ENCODE data around the gene PAFAH1B2. TPM values are rescaled to one million over a fixed set of nuclear protein-coding genes. Genes with fewer than 3 reads are reported as not detected.
A peak's percentile ranks its signal among the peaks of the same experiment; 100 is the strongest.
"Not testable (repeated sequence)": the region's sequence is repeated elsewhere in the genome, so short reads cannot be mapped to it uniquely, and the experiment has no call there.

Gene PAFAH1B2
- total RNA-seq, 2 experiments from 2014 or later = 54.5 to 66.4 TPM

GRCh38 chr11:117137223-117138086, 6.6 kb upstream of the PAFAH1B2 start:
- H3K27ac Mint-ChIP-seq; ATAC-seq; DNase-seq; H3K4me3 Mint-ChIP-seq; H3K4me1 Mint-ChIP-seq; H3K36me3 Mint-ChIP-seq; H3K9me3 Mint-ChIP-seq (ENCODE audit: low read depth): not testable (repeated sequence)
- H3K27me3 Mint-ChIP-seq = peaks cover 27% of the 10 kb centered on the region
- CTCF ChIA-PET = interaction anchor here (1.3 to 2.1 kb wide), 3 partner anchors 10 to 346 kb away, joined by 3 to 5 read pairs (median 5); partner anchors contain the start of gene APOA5

- CTCF ChIA-PET = interaction anchor here (0.5 to 3.0 kb wide), 10 partner anchors 15 to 370 kb away, joined by 3 to 29 read pairs (median 4); partner anchors contain the start of genes APOA5, PCSK7, RNF214 and SIDT2
- no peak for ATAC-seq
- Mint-ChIP-seq H3K36me3 (peaks cover 30% of the 10 kb centered on the region), H3K27me3 (peaks cover 24% of the 10 kb centered on the region), H3K9me3 (ENCODE audit: low read depth) (no peaks in the 10 kb centered on the region), H3K4me1 (peaks cover 38% of the 10 kb centered on the region), H3K27ac (peak overlapping the region; percentile 88), H3K4me3 (peak overlapping the region; percentile 100)
- DNase-seq = peak; percentile 46
These were observed 697 bp upstream of the PAFAH1B2 start for GRCh38 chr11:117143390-117143789.

GRCh38 chr11:117144477-117145392, 648 bp downstream of the PAFAH1B2 start:
- peak; percentile 57 for DNase-seq
- Mint-ChIP-seq H3K36me3 (peaks cover 31% of the 10 kb centered on the region), H3K9me3 (ENCODE audit: low read depth) (no peaks in the 10 kb centered on the region), H3K27me3 (peaks cover 22% of the 10 kb centered on the region), H3K4me1 (peaks cover 41% of the 10 kb centered on the region), H3K4me3 (peak overlapping the region; percentile 100), H3K27ac (peak overlapping the region; percentile 86)
- ATAC-seq = peak; percentile 67
- CTCF ChIA-PET = interaction anchor here (0.7 to 3.0 kb wide), 16 partner anchors 12 to 353 kb away, joined by 3 to 29 read pairs (median 4); partner anchors contain the start of genes APOA5, PCSK7, RNF214 and SIDT2

DNA sequence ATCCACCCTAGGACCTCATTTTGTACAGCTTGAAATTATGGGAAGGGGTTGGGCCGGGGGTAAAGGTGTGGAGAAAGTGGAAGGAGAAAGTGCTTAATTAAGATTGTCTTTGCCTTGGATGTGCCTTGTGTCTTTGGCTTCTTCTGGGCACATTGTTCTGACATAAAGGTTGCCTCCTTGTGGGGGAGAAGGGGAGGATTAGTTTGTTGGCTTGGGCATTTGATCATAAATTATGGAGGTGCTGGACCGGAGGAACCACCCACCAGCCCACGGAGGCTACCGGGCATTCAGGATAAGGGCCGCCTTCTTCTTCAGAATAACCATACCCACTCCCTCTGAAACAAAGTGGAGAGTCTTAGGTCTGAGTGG, 1.3 kb downstream of the PAFAH1B2 start:
- CTCF ChIA-PET = interaction anchor here (0.7 to 3.0 kb wide), 14 partner anchors 11 to 354 kb away, joined by 3 to 29 read pairs (median 3); partner anchors contain the start of genes APOA5, PCSK7, RNF214 and SIDT2
- peaks cover 44% of the 10 kb centered on the region for H3K4me1 Mint-ChIP-seq
- ATAC-seq (no peak), DNase-seq (no peak)
- peaks cover 35% of the 10 kb centered on the region for H3K36me3 Mint-ChIP-seq
- H3K9me3 Mint-ChIP-seq (ENCODE audit: low read depth) = no peaks in the 10 kb centered on the region
- peak overlapping the region; percentile 100 for H3K4me3 Mint-ChIP-seq
- peak overlapping the region; percentile 86 for H3K27ac Mint-ChIP-seq
- peaks cover 15% of the 10 kb centered on the region for H3K27me3 Mint-ChIP-seq

GRCh38 chr11:117146521-117146920, 2.4 kb downstream of the PAFAH1B2 start:
- CTCF ChIA-PET = interaction anchor here (0.8 to 2.4 kb wide), 5 partner anchors 13 to 311 kb away, joined by 3 to 14 read pairs (median 3); no protein-coding TSS in a partner anchor
- Mint-ChIP-seq H3K4me3 (peak overlapping the region; percentile 100), H3K4me1 (peaks cover 47% of the 10 kb centered on the region), H3K27me3 (peaks cover 4% of the 10 kb centered on the region), H3K27ac (no peak overlapping the region), H3K36me3 (peaks cover 40% of the 10 kb centered on the region), H3K9me3 (ENCODE audit: low read depth) (no peaks in the 10 kb centered on the region)
- no peak for ATAC-seq
- no peak for DNase-seq

DNA sequence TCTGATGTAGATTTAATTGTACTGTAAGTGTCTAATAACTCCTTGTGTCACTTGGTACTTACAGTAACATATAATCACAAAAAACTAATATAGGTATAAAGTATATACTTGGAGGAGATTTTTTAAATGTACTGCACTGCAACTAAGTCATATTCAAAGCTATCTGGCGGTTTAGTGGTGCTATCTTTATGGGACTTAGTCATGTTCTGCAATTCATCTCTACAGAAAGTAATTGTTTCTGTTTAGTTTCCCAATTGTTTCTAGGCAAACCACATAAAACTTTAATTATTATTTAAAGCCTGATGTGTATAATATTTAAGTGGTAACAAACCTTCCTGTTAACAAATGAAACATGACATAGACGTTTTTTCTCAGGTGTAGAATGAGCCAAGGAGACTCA, 8.0 kb downstream of the PAFAH1B2 start:
- Mint-ChIP-seq H3K9me3 (ENCODE audit: low read depth) (no peaks in the 10 kb centered on the region), H3K27me3 (no peaks in the 10 kb centered on the region), H3K27ac (no peak overlapping the region), H3K4me1 (peaks cover 25% of the 10 kb centered on the region), H3K4me3 (no peak overlapping the region), H3K36me3 (peaks cover 41% of the 10 kb centered on the region)
- DNase-seq (no peak), ATAC-seq (no peak)
- CTCF ChIA-PET = no interaction called here

GRCh38 chr11:117154468-117154867, 10.4 kb downstream of the PAFAH1B2 start:
- no peaks in the 10 kb centered on the region for H3K9me3 Mint-ChIP-seq (ENCODE audit: low read depth)
- peaks cover 21% of the 10 kb centered on the region for H3K4me1 Mint-ChIP-seq
- DNase-seq = no peak
- ATAC-seq = no peak
- peaks cover 40% of the 10 kb centered on the region for H3K36me3 Mint-ChIP-seq
- H3K4me3 Mint-ChIP-seq = no peak overlapping the region
- H3K27me3 Mint-ChIP-seq = no peaks in the 10 kb centered on the region
- H3K27ac Mint-ChIP-seq = no peak overlapping the region
- CTCF ChIA-PET = interaction anchor here (0.6 kb wide), 1 partner anchor 15 kb away, joined by 3 read pairs; no protein-coding TSS in a partner anchor

DNA sequence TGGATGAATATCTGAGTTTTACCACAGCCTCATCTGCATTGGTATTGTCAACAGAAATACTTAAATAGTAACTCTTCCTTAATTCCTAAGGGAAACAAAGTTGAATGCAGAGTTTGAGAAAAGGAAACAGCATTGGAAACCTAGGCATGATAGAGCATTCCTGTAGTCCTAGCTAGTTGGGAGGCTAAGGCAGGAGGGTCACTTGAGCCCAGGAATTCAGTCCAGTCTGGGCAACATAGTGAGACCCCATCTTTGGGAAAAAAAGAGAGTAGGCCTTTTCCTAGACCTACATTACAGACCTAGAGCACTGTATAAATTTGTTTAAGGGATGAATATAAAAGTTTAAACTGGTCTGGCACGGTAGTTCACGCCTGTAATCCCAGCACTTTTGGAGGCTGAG, 13.4 kb downstream of the PAFAH1B2 start:
- H3K4me3 Mint-ChIP-seq = no peak overlapping the region
- ATAC-seq (no peak), DNase-seq (no peak)
- no peaks in the 10 kb centered on the region for H3K9me3 Mint-ChIP-seq (ENCODE audit: low read depth)
- CTCF ChIA-PET = interaction anchor here (1.0 to 2.2 kb wide), 2 partner anchors 13 to 68 kb away, joined by 3 to 9 read pairs; no protein-coding TSS in a partner anchor
- no peak overlapping the region for H3K27ac Mint-ChIP-seq
- peaks cover 16% of the 10 kb centered on the region for H3K4me1 Mint-ChIP-seq
- peaks cover 42% of the 10 kb centered on the region for H3K36me3 Mint-ChIP-seq
- H3K27me3 Mint-ChIP-seq = no peaks in the 10 kb centered on the region

GRCh38 chr11:117159892-117160291, 15.8 kb downstream of the PAFAH1B2 start:
- no peak overlapping the region for H3K27ac Mint-ChIP-seq
- no peaks in the 10 kb centered on the region for H3K9me3 Mint-ChIP-seq (ENCODE audit: low read depth)
- H3K27me3 Mint-ChIP-seq = no peaks in the 10 kb centered on the region
- H3K4me3 Mint-ChIP-seq = no peak overlapping the region
- peaks cover 46% of the 10 kb centered on the region for H3K36me3 Mint-ChIP-seq
- ATAC-seq = no peak
- H3K4me1 Mint-ChIP-seq = peaks cover 12% of the 10 kb centered on the region
- CTCF ChIA-PET = interaction anchor here (1.5 kb wide), 2 partner anchors 15 to 16 kb away, joined by 3 read pairs; partner anchors contain the start of gene PAFAH1B2
- no peak for DNase-seq

GRCh38 chr11:117160826-117161225, 16.7 kb downstream of the PAFAH1B2 start:
- Mint-ChIP-seq H3K4me1 (peaks cover 15% of the 10 kb centered on the region), H3K4me3 (no peak overlapping the region), H3K27me3 (no peaks in the 10 kb centered on the region), H3K9me3 (ENCODE audit: low read depth) (no peaks in the 10 kb centered on the region), H3K36me3 (peaks cover 48% of the 10 kb centered on the region), H3K27ac (peak overlapping the region; percentile 67)
- DNase-seq = no peak
- CTCF ChIA-PET = interaction anchor here (1.1 to 1.5 kb wide), 4 partner anchors 9 to 20 kb away, joined by 3 to 7 read pairs (median 4); partner anchors contain the start of gene PAFAH1B2
- no peak for ATAC-seq

DNA sequence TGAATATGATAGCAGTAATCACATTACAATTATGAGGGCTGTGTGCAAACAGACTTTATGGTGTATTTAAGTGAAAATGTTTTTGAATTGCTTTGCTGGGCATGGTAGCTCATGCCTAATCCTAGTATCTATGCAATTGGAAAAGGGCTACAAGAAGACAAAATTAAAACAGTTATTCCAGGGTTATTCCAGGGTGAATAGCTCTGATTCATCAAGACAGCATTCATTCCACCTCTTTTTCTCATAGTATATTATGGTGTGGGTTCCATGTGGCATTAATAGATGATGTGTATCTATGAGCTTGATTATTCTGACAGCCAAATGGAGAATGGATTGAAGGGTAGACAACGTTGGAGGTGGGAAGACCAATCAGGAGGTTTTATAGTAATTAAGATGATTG, 22.4 kb downstream of the PAFAH1B2 start:
- CTCF ChIA-PET = interaction anchor here (1.1 to 1.7 kb wide), 3 partner anchors 12 to 61 kb away, joined by 3 to 6 read pairs (median 5); partner anchors contain the start of gene SIDT2
- Mint-ChIP-seq H3K27ac (no peak overlapping the region), H3K4me3 (no peak overlapping the region), H3K36me3 (peaks cover 50% of the 10 kb centered on the region), H3K4me1 (peaks cover 2% of the 10 kb centered on the region), H3K27me3 (no peaks in the 10 kb centered on the region), H3K9me3 (ENCODE audit: low read depth) (no peaks in the 10 kb centered on the region)
- no peak for ATAC-seq
- DNase-seq = no peak

DNA sequence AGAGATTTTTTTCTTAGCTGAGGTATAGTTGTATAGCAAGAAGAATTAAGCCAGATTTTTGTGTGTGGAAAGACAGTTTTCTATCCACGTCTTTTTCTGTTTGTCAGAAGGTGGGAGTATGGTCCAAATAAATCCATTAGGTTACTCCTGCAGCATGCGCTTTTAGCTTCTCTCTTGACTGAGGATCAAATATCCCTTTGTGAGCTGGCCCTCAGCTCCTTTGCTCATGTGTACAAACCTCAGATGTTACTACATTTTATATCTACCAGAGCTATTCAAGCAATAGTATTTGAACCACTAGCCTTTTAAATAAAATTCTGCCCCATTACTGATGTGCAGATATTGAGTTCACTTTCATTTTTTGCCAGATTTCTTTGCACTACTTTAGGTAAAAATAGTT, 25.6 kb downstream of the PAFAH1B2 start:
- peaks cover 34% of the 10 kb centered on the region for H3K36me3 Mint-ChIP-seq

More for the DNA sequence above, 25.6 kb downstream of the PAFAH1B2 start:
- no peak for DNase-seq
- Mint-ChIP-seq H3K27me3 (no peaks in the 10 kb centered on the region), H3K4me3 (no peak overlapping the region), H3K4me1 (peaks cover 6% of the 10 kb centered on the region), H3K27ac (no peak overlapping the region), H3K9me3 (ENCODE audit: low read depth) (no peaks in the 10 kb centered on the region)
- CTCF ChIA-PET = interaction anchor here (0.6 to 1.5 kb wide), 5 partner anchors 9 to 61 kb away, joined by 3 to 5 read pairs (median 3); partner anchors contain the start of gene SIDT2
- no peak for ATAC-seq

Measured in activated CD8-positive, alpha-beta memory T cell treated with anti-CD3 and anti-CD28 coated beads, Interleukin-2, amount 10 ng/mL, durations not matched to agents 7 days and 5 days (primary cell).